ENCODE data around the gene TTC29.

The TTC29 gene

GRCh38 chr4:146945556-146946374 is at the start of gene TTC29:
Gene TTC29, minus strand, starts transcription at chr4:146945864. Its CDS starts 5,969 bp downstream, at chr4:146939895.
- peak; percentile 71 for DNase-seq (ENCODE audit: low read depth)

DNA sequence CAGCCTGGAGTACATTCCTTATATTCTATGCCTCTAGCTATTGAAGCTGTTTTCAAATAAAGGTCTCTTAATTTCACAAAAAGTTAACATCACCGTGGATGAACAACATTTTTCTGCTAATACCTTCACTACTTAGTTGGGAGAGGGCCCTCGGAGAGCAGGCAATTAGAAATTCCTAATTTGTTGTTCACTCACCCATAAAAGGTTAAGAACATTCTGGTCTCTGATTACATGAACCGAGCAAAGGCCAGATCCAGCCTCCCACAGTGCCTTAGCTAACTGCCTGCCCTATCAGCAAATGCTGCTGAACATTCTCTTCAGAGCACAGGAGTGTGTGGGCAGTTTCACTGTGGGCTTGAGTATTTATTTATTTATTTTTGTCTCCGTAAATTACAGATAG is 36.0 kb upstream of the TTC29 start:
- DNase-seq (ENCODE audit: low read depth), result no peak

GRCh38 chr4:146978641-146979040 is 33.0 kb upstream of the TTC29 start:
- no peak for DNase-seq (ENCODE audit: low read depth)

GRCh38 chr4:146976145-146976544 is 30.5 kb upstream of the TTC29 start:
- DNase-seq (ENCODE audit: low read depth), result no peak

- no peak for DNase-seq (ENCODE audit: low read depth)
These were observed 29.9 kb upstream of the TTC29 start for GRCh38 chr4:146975527-146975926.

- DNase-seq (ENCODE audit: low read depth), result no peak
These were observed 29.4 kb upstream of the TTC29 start for GRCh38 chr4:146975036-146975435.

DNA sequence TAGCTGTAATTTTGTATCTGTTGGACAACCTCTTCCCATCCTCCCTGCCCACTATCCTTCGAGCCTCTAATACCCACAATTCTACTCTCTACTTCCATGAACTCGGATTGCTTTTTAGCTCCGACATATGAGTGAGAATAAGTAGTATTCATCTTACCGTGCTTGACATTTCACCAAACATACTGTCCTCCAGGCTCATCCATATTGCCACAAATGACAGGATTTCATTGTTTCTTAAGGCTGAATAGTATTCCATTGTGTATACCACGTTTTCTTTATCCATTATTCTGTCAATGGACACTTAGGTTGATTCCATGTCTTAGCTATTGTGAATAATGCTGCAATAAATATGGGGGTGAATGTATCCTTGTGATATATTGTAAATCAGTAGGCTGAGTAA is 26.4 kb upstream of the TTC29 start:
- no peak for DNase-seq (ENCODE audit: low read depth)

DNA sequence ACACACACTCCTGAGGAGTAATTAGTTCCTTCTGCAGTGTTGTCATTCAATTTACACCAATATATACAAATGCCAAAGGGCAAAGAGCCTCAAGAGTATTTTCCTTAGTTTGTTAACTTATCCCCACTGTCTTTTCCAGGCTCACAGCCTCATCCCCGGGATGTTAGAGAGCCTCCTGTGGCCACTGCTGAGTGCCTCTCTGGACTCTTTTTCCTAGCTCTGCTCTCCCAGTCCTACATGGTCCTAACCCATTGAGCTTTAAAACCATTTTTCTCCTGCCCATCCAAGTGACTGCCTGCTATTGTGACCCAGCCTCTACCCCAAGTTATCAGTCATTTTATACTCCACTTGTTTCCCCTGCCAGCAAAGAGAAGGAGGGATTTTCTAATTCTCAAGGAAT is 23.5 kb upstream of the TTC29 start:
- no peak for DNase-seq (ENCODE audit: low read depth)

- DNase-seq (ENCODE audit: low read depth), result no peak
These were observed 15.0 kb upstream of the TTC29 start for GRCh38 chr4:146960634-146961033.

DNA sequence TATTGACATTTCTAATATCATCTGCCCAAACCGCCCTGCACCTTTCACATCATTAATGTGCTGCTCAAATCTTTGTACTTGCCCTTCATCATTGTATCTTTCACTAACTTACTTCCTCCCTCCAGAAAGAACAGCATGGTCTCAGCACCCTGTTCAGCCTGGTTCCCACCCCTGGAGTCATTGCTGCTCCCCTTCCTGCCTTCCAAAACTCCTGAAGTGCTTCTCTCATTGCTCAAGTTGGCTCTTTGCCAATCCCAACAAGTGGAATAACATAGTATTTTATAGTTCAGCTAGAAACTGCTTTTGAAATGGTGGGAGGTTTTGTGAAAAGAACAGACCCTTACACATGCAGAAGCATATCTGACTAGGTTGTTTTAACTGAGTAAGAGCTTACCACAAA is 14.0 kb upstream of the TTC29 start:
- DNase-seq (ENCODE audit: low read depth), result no peak

DNA sequence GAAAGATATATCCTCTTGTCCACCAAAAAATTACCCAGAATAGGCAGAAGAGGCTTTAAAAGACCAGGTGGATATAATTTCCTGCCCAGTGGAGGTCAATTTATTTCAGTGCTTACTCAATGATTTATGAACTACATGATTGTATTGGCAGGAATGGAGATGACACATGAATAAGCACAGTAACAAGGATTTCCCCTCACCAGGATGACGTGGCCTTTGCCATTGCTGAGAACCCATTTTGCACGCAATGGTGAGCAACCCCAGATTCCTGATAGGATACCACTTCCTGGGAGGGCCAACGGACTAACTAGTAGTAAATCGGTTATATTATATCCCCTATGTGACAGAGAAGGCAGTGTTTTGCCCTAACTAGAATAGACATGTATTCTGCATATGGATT is 11.6 kb upstream of the TTC29 start:
- no peak for DNase-seq (ENCODE audit: low read depth)

- no peak for DNase-seq (ENCODE audit: low read depth)
These were observed 7.2 kb upstream of the TTC29 start for GRCh38 chr4:146952896-146953295.

DNA sequence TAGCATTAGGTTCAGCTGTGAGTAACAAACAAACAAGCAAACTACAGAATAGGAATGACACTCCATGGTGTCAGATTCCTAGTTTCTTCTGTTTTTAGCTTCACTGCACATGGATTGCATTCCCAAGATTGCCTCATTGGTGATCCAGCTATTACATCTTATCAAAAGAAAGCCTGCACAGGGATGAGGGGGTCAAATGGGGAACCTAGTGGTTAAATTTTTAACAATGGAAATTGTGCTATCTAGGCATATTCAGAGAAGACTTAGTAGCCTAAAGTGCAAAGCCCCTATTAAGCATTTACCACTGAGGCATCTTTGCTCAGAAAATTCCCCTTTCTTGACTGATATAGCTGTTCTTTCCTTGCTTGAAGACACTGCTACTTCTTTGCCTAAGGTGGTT is 3.9 kb upstream of the TTC29 start:
- no peak for DNase-seq (ENCODE audit: low read depth)

DNA sequence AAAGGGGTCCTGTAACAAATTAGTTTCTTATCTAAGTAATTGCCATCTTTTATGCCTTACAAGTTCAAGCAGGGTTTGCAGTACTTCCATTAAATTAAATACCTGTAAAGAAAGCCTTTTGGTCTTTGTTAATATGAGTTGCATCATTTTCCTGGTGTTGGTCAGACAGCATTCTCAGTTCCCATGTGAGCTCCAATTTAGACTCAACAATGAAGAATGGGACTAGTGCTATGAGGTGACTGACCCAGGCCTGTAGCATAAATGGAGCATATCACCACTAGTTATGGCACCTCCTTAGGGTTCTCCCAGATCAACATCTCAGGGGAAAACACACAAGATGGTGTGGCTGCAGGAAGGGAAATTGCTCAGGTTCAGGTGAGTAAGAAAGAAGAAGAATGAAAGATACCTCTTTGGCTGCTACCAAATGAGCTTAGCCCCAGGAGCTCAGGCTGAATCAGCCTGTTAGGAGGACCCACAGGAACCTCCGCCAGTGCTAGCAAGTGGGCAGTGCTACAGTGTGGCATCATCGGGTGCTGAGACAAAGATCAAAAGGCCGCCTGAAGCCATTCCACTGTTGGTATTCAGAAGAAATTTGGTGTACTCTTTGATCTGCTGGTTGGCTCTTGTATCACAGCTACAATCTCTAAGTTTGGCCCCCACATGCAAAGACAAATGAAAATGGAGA is 1.8 kb downstream of the TTC29 start:
- DNase-seq (ENCODE audit: low read depth), result no peak

GRCh38 chr4:146932116-146932515 is 13.5 kb downstream of the TTC29 start:
- no peak for DNase-seq (ENCODE audit: low read depth)

GRCh38 chr4:146930673-146931072 is 15.0 kb downstream of the TTC29 start:
- DNase-seq (ENCODE audit: low read depth), result no peak

- no peak for DNase-seq (ENCODE audit: low read depth)
These were observed 18.0 kb downstream of the TTC29 start for GRCh38 chr4:146927695-146928094.

DNA sequence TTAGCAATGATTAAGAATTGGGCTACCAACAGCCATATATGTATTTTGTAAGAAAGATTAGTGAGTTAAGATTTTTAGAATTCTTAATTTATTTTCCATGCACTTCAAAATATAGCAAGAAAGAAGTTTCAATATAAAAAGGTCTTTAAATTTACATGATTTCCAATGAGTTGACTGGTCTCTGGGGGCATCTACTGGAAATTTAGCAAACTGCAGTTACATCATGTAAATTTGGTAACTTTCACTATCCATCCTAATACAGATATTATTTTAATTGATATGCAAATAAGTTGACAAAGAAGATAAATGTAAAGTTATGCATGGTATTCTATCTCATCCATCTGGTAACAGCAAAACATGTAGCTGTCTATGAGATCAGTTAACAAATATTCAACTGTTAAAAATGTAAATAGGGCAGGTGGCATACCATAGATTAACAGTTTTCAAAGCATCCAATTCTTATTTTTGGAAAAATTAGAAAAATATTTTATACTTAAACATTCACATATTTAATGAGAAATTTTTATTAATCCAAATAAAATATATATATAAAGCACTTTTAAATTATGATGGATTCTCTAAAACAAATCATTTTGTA is 29.1 kb downstream of the TTC29 start:
- DNase-seq (ENCODE audit: low read depth), result no peak

DNA sequence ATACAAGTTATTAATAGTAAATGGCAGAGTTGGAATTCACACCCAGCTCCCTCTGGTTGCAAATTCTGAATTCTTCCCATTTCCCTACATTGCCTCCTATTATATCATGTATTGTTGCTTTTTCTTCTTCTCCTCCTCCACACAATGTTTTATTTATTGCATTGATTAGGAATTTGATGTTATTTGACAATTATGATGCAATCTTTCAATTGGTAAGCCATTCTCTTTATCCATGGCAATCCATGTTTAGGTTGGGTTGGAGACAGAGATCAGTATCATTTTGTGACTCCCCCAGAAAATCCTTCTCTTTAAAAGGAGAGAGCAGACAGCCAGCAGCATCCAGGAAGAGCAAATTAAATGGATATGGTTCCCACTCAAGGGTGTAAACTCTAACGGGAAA is 30.5 kb downstream of the TTC29 start:
- no peak for DNase-seq (ENCODE audit: low read depth)

DNA sequence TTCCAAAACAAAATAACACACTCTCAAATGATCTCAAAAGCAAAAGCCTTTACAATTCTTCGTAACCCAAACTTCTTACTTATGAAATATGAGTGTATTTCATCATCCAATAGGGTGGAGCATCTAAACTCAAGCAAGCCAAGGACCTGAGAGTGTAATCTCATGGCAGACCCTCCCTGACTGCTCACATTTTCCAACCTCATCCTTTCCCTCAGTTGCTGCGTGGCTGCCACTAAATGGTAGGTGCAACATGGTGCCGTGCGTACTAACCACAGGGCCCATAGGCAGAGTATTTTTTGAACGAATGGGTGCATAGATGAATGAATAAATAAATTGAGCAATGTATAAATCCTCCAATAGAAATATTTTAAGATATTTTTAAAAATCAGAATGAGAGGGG is 45.4 kb downstream of the TTC29 start:
- no peak for DNase-seq (ENCODE audit: low read depth)

DNA sequence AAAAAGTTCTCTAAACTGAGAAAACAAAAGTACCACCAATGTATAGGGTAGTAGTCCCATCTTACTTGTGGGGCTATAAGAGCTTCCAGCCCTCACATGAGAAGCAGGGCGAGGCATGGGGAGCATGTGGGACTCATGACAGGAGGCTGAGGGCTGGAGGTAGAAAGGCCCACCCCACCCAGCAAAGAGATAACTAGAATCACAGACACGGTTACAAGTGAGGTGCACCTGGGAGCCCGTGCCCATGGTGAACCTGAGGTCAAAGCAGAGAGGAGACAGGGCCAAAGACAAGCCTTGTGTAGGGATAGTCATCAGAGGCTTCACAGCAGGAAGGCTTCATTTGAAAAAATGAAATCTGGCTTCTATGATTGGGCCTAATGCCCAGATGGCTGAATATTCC is 55.4 kb downstream of the TTC29 start:
- no peak for DNase-seq (ENCODE audit: low read depth)

DNA sequence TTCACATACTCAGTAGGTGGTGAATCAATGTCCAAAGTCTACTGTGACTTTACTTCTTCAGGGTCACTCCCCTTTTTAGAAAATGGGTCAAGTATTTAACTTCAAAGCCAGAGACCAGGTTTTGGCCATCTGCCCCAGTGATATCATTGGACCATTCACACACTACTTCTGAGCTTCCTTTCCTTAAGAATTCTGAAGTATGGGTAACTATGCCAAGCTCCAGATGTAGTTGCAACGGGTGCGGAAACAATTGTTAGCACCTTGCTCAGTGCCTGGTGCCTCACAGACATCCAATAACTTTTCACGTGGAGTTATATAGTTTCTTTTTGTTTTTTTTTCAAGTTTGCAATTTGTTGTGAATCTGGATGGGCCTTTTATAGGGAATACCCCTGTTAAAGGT is 62.6 kb downstream of the TTC29 start:
- no peak for DNase-seq (ENCODE audit: low read depth)

DNA sequence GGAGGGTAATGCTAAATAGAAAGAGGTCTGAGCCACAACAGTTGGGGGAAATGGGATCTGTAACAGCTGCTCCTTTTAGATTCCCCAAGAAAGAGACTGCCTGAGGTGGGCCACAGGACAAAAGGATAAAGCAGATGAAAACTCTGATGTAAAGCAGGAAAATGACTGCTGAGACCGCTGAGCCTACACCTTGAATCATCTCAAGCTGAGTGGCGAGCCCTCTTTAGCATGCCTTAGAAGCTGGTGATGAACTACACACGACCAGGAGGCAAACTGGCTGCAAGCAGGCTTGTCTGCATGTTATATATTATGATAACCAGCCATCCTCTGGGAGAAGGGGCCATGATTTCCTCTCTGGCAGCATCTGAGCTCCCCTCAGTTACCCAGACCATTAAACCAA is 88.4 kb downstream of the TTC29 start:
- no peak for DNase-seq (ENCODE audit: low read depth)

All from activated gamma-delta T cell treated with anti-CD3 and anti-CD28 coated beads, Interleukin-2, amount 50 U/mL, for 16 hours (primary cell).